AG04450 (cell line): Measurements from ENCODE around the gene TMIGD3. TPM values are rescaled to one million over a fixed set of nuclear protein-coding genes. Genes with fewer than 3 reads are reported as not detected.

Experiments
- CTCF ChIA-PET: fragments of 300-600, 350-600 bp; formaldehyde crosslinking; extraction: SDS; loops from one replicate; lab custom pipeline; 2022; ENCODE audit warnings: antibody characterized with exemption, inconsistent platforms; lab: Charles Lee
- POLR2A ChIA-PET: fragments of 350-600 bp; formaldehyde crosslinking; extraction: SDS; loops from one replicate; lab custom pipeline; 2021; ENCODE audit warnings: antibody characterized with exemption, inconsistent platforms; lab: Yijun Ruan, JAX
- DNase-seq: peaks from one replicate; pipeline ENCODE4 v3.0.0-alpha.2; 2011; ENCODE audit warnings: low read depth, low spot score
- H3K27ac ChIP-seq: one replicate; pipeline ENCODE4 v1.5.1; 2012; ENCODE audit warnings: low read depth, low read length, control low read depth
- H3K27me3 ChIP-seq: one replicate; pipeline ENCODE4 v1.6.0; 2012; ENCODE audit warnings: low read length; ENCODE audit not compliant: control insufficient read depth, insufficient read depth
- H3K4me3 ChIP-seq: 2 replicates; pipeline ENCODE4 v1.5.1; 2011; ENCODE audit warnings: mild to moderate bottlenecking, low read depth, low read length, control low read depth
- H3K9me3 ChIP-seq: 2 replicates; pipeline ENCODE4 v1.5.1; 2012; ENCODE audit warnings: low read length; ENCODE audit not compliant: control insufficient read depth, insufficient read depth
- CTCF ChIP-seq: IDR thresholded peaks from 2 replicates; pipeline ENCODE4 v1.5.1; 2011; ENCODE audit warnings: low read depth, low read length, control low read depth, inconsistent platforms
- polyA plus RNA-seq: library from polyadenylated mRNA; depleted of rRNA; stranded (reverse); fragments of >200 nt; gene quantifications from 2 replicates; pipeline ENCODE4 v1.2.3, GENCODE V29; 2011

Gene TMIGD3
- polyA plus RNA-seq, 1 experiment, result not detected

- Histone ChIP-seq H3K4me3 (no peak overlapping the region), H3K27ac (no peak overlapping the region), H3K27me3 (peaks cover 15% of the 10 kb centered on the region), H3K9me3 (no peaks in the 10 kb centered on the region)
- ChIA-PET POLR2A (no interaction called here), CTCF (interaction anchor here (0.8 kb wide), 1 partner anchor 251 kb away, joined by 3 read pairs; no protein-coding TSS in a partner anchor)
- DNase-seq, result no peak
- no peak for TF ChIP-seq CTCF
Observed at GRCh38 chr1:111504097-111504496, 664 bp upstream of the TMIGD3 start.

DNA sequence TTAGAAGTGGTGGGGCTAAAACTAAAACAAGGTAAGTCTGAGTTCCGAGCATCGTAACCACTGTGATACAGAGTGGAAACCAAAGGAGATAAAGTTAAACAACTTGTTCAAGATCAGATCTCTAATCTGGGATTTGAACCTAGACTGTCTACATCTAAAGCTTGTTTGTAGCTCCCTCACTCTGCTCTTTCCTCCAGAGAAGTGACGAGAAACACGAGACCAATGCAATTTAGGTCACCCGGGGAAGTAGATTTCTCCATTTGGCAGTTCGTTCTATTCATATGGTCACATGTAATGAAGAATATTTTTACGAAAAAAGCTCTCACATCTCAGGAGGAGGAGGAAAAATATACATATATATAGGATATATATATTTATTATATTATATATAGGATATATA, 1.8 kb downstream of the TMIGD3 start:
- no peak for DNase-seq
- CTCF ChIA-PET, result interaction anchor here (0.8 to 1.0 kb wide), 3 partner anchors 20 to 213 kb away, joined by 3 to 5 read pairs (median 3); no protein-coding TSS in a partner anchor
- H3K4me3 ChIP-seq, result no peak overlapping the region

GRCh38 chr1:111499026-111499785, 4.2 kb downstream of the TMIGD3 start:
- CTCF ChIA-PET, result interaction anchor here (1.2 to 7.2 kb wide), 3 partner anchors 9 to 270 kb away, joined by 4 to 72 read pairs (median 8); no protein-coding TSS in a partner anchor
- no peak for TF ChIP-seq CTCF
- POLR2A ChIA-PET, result no interaction called here
- DNase-seq, result no peak
- Histone ChIP-seq H3K9me3 (no peaks in the 10 kb centered on the region; the same call in 1 of the 2 replicates), H3K27ac (no peak overlapping the region), H3K4me3 (no peak overlapping the region), H3K27me3 (peaks cover 24% of the 10 kb centered on the region)

More for the DNA sequence above, 1.8 kb downstream of the TMIGD3 start:
- POLR2A ChIA-PET, result no interaction called here
- Histone ChIP-seq H3K27me3 (peaks cover 18% of the 10 kb centered on the region), H3K9me3 (no peaks in the 10 kb centered on the region), H3K27ac (no peak overlapping the region)
- no peak for TF ChIP-seq CTCF

GRCh38 chr1:111497592-111497991, 5.8 kb downstream of the TMIGD3 start:
- ChIA-PET CTCF (interaction anchor here (0.9 to 7.2 kb wide), 3 partner anchors 10 to 272 kb away, joined by 4 to 72 read pairs (median 7); no protein-coding TSS in a partner anchor), POLR2A (no interaction called here)
- Histone ChIP-seq H3K27me3 (peaks cover 27% of the 10 kb centered on the region), H3K4me3 (no peak overlapping the region), H3K27ac (no peak overlapping the region), H3K9me3 (no peaks in the 10 kb centered on the region; the same call in 1 of the 2 replicates)
- no peak for DNase-seq
- no peak for TF ChIP-seq CTCF

GRCh38 chr1:111496398-111496797, 7.0 kb downstream of the TMIGD3 start:
- Histone ChIP-seq H3K27me3 (peaks cover 27% of the 10 kb centered on the region), H3K27ac (no peak overlapping the region), H3K9me3 (no peaks in the 10 kb centered on the region; the same call in 1 of the 2 replicates), H3K4me3 (no peak overlapping the region)
- POLR2A ChIA-PET, result no interaction called here
- TF ChIP-seq CTCF, result no peak
- CTCF ChIA-PET, result interaction anchor here (0.8 to 7.2 kb wide), 5 partner anchors 12 to 273 kb away, joined by 3 to 72 read pairs (median 7); no protein-coding TSS in a partner anchor
- DNase-seq, result no peak
